K562 (cell line): ENCODE results near the gene HK1. TPM values are rescaled to one million over a fixed set of nuclear protein-coding genes. Genes with fewer than 3 reads are reported as not detected.

Source experiments
- AFF4 ChIP-seq: sonication (generic); formaldehyde crosslinking; IDR thresholded peaks from 2 replicates; pipeline ENCODE4 v1.8.0; 2023; ENCODE audit warnings: mild to moderate bottlenecking, missing genetic modification reagents
- ATF3 ChIP-seq, 2 experiments: fragments of 450-650 bp in 1 of 2; sonication (generic) in 1 of 2; formaldehyde crosslinking in 1 of 2; IDR thresholded peaks in 1 of 2; conservative IDR thresholded peaks in 1 of 2; 2 replicates each; pipeline versions ENCODE4 v1.6.1 to v1.8.1; 2016 to 2023; ENCODE audit warnings: mild to moderate bottlenecking in 2 of 2, moderate library complexity in 2 of 2, inconsistent platforms in 1 of 2, missing genetic modification reagents in 1 of 2
- BHLHE40 ChIP-seq: IDR thresholded peaks from 2 replicates; pipeline ENCODE4 v1.6.1; 2011; ENCODE audit warnings: low read length, improper control_type of control experiment
- BRCA1 ChIP-seq, 2 experiments: fragments of 450-650 bp in 1 of 2; sonication (generic) in 1 of 2; formaldehyde crosslinking in 1 of 2; IDR thresholded peaks; 2 replicates each; pipeline versions ENCODE4 v1.5.0 to v1.6.1; 2017 to 2020; ENCODE audit warnings: mild to moderate bottlenecking in 1 of 2, missing genetic modification reagents in 1 of 2
- CTCF ChIP-seq, 3 experiments: IDR thresholded peaks in 2 of 3; conservative IDR thresholded peaks in 1 of 3; 2 replicates each; pipeline ENCODE4 v1.5.1; 2011 to 2012; ENCODE audit warnings: low read length in 3 of 3, mild to moderate bottlenecking in 3 of 3, control low read depth in 2 of 3, improper control_type of control experiment in 1 of 3, inconsistent platforms in 1 of 3, low read depth in 1 of 3, mixed read lengths in 1 of 3, moderate library complexity in 1 of 3; ENCODE audit not compliant: insufficient read depth in 2 of 3
- DPF2 ChIP-seq: fragments of 450-650 bp; IDR thresholded peaks from 2 replicates; pipeline ENCODE4 v1.6.1; 2016
- E2F1 ChIP-seq: sonication (generic); formaldehyde crosslinking; IDR thresholded peaks from 2 replicates; pipeline ENCODE4 v1.8.1; 2023; ENCODE audit warnings: mild to moderate bottlenecking, missing genetic modification reagents, moderate library complexity
- E2F5 ChIP-seq: sonication (generic); formaldehyde crosslinking; IDR thresholded peaks from 2 replicates; pipeline ENCODE4 v1.8.0; 2022; ENCODE audit warnings: mild to moderate bottlenecking, missing genetic modification reagents
- E2F6 ChIP-seq, 2 experiments: IDR thresholded peaks; 2 replicates each; pipeline ENCODE4 v1.6.1; 2011; ENCODE audit warnings: borderline replicate concordance in 1 of 2, control low read depth in 1 of 2, low read depth in 1 of 2, low read length in 1 of 2, mild to moderate bottlenecking in 1 of 2, mixed read lengths in 1 of 2, moderate library complexity in 1 of 2; ENCODE audit not compliant: insufficient read depth in 1 of 2, insufficient read length in 1 of 2, poor library complexity in 1 of 2, severe bottlenecking in 1 of 2; ENCODE audit errors: extremely low read depth in 1 of 2
- LARP7 ChIP-seq: fragments of 450-650 bp; IDR thresholded peaks from 2 replicates; pipeline ENCODE4 v1.6.1; 2016
- NFRKB ChIP-seq: fragments of 450-650 bp; IDR thresholded peaks from 2 replicates; pipeline ENCODE4 v1.6.1; 2016; ENCODE audit warnings: low read depth
- PHB2 ChIP-seq: fragments of 450-650 bp; IDR thresholded peaks from 2 replicates; pipeline ENCODE4 v1.6.1; 2017; ENCODE audit warnings: low read depth
- RAD21 ChIP-seq, 2 experiments: fragments of 250-450 bp in 1 of 2; fragments of 450-650 bp in 1 of 2; sonication (Bioruptor Pico) in 1 of 2; formaldehyde crosslinking in 1 of 2; IDR thresholded peaks in 1 of 2; conservative IDR thresholded peaks in 1 of 2; 2 replicates each; pipeline versions ENCODE4 v1.4.0 to v1.8.0; 2020 to 2022; ENCODE audit warnings: mild to moderate bottlenecking in 2 of 2, moderate library complexity in 1 of 2
- SPI1 ChIP-seq: IDR thresholded peaks from 2 replicates; pipeline ENCODE4 v1.6.1; 2011; ENCODE audit warnings: low read depth, low read length, control low read depth, borderline replicate concordance
- ZNF384 ChIP-seq: IDR thresholded peaks from 2 replicates; pipeline ENCODE4 v1.6.1; 2012; ENCODE audit warnings: low read depth, low read length, improper control_type of control experiment
- polyA plus RNA-seq, 8 experiments: library from polyadenylated mRNA; depleted of rRNA in 4 of 8; stranded (reverse) in 5 of 8; unstranded in 3 of 8; fragments of >200 nt; fragmentation: Nextera tagmentation in 2 of 8; fragmentation: Illumina TruSeq in 1 of 8; extraction: Ambion mirVana in 2 of 8; extraction: Trizol in 1 of 8; gene quantifications; 2 replicates each; pipeline versions ENCODE4 v1.2.1 to v1.2.3, GENCODE V29; 2011 to 2014; ENCODE audit warnings: inconsistent platforms in 1 of 8, missing spikeins in 1 of 8
- total RNA-seq, 7 experiments: library from RNA; depleted of rRNA in 6 of 7; stranded (reverse); fragments of >200 nt in 6 of 7; fragmentation: Illumina TruSeq in 2 of 7; extraction: Trizol in 2 of 7; gene quantifications; 2 replicates each; pipeline versions ENCODE4 v1.2.1 to v1.2.3, GENCODE V29; 2011 to 2021; ENCODE audit warnings: low replicate concordance in 1 of 7

The HK1 gene
- total and polyA plus RNA-seq, 9 of the 15 experiments (the other 6 are each of a cell fraction or from before 2014, with no cell fraction given): 29.2 to 444 (median 193) TPM

GRCh38 chr10:69335063-69335587 is 56.8 kb downstream of the HK1 start (continued):
- TF ChIP-seq ATF3 (IDR thresholded peaks at IDR 0.05): no peak
- peak; percentile 53; the same call in 1 of the 2 replicates for TF ChIP-seq ATF3 (CRISPR knock-in tag; conservative IDR thresholded peaks at IDR 0.05)
- TF ChIP-seq PHB2: 0 out of 2 replicates have a peak, but pooled peaks have one; percentile 27
- TF ChIP-seq BHLHE40: 0 out of 2 replicates have a peak, but pooled peaks have one; percentile 6
- 0 out of 2 replicates have a peak, but pooled peaks have one; percentile 24 for TF ChIP-seq AFF4 (CRISPR knock-in tag)
- peak in 1 of 2 experiments; percentile 10 for TF ChIP-seq E2F6 (IDR thresholded peaks at IDR 0.05; ENCODE audit: borderline replicate concordance in 1 of 2, extremely low read depth in 1 of 2, insufficient read depth in 1 of 2, insufficient read length in 1 of 2, low read depth in 1 of 2, low read length in 1 of 2, poor library complexity in 1 of 2, severe bottlenecking in 1 of 2)
- TF ChIP-seq ZNF384: no peak
- peak; percentile 50; the same call in 1 of the 2 replicates for TF ChIP-seq SPI1
- TF ChIP-seq LARP7: 0 out of 2 replicates have a peak, but pooled peaks have one; percentile 5
- TF ChIP-seq BRCA1 (IDR thresholded peaks at IDR 0.05): no peak
- no peak for TF ChIP-seq BRCA1 (CRISPR knock-in tag; IDR thresholded peaks at IDR 0.05)
- peak; percentile 31; the same call in 1 of the 2 replicates for TF ChIP-seq NFRKB
- peak in 1 of 2 experiments; percentile 33; a peak in 2 of 4 replicates for TF ChIP-seq RAD21 (CRISPR knock-in tag; conservative IDR thresholded peaks at IDR 0.05 in 1 of 2, IDR thresholded peaks at IDR 0.05 in 1 of 2)
- TF ChIP-seq CTCF (IDR thresholded peaks at IDR 0.05 in 2 of 3, conservative IDR thresholded peaks at IDR 0.05 in 1 of 3; ENCODE audit: insufficient read depth in 2 of 3, low read depth in 1 of 3, low read length in 3 of 3): peak in 1 of 3 experiments; percentile 30; a peak in 2 of 6 replicates
- TF ChIP-seq DPF2: no peak
- peak; percentile 79; the same call in 1 of the 2 replicates for TF ChIP-seq E2F5 (CRISPR knock-in tag)
- TF ChIP-seq E2F1: 0 out of 2 replicates have a peak, but pooled peaks have one; percentile 29
